ENCODE data around the gene ATP6V1C2.

Gene ATP6V1C2

GRCh38 chr2:10752236-10752635 is 30.8 kb downstream of the ATP6V1C2 start:
- TF ChIP-seq CTCF (IDR thresholded peaks at IDR 0.05; ENCODE audit: low read depth, low read length, poor library complexity, severe bottlenecking) = no peak
- no peak for TF ChIP-seq EZH2phosphoT487 (IDR thresholded peaks at IDR 0.05; ENCODE audit: borderline replicate concordance, low read length)
- Histone ChIP-seq H4K20me1 (ENCODE audit: control insufficient read depth, insufficient read depth, low read depth, low read length) (no peaks in the 10 kb centered on the region), H3K9me3 (ENCODE audit: control insufficient read depth, insufficient read depth, low read length) (no peaks in the 10 kb centered on the region), H3F3A (ENCODE audit: control insufficient read depth, insufficient read depth) (no peaks in the 10 kb centered on the region), H3K4me1 (ENCODE audit: control insufficient read depth, low read length) (peaks cover 4% of the 10 kb centered on the region; the same call in 1 of the 2 replicates), H3K27me3 (ENCODE audit: control insufficient read depth, low read length) (no peaks in the 10 kb centered on the region), H3K36me3 (ENCODE audit: control insufficient read depth, low read length) (no peaks in the 10 kb centered on the region), H3K79me2 (ENCODE audit: control insufficient read depth, low read length) (no peaks in the 10 kb centered on the region), H3K9me2 (replicated peaks; ENCODE audit: control insufficient read depth, low read length) (no peaks in the 10 kb centered on the region), H3K4me3 (ENCODE audit: low read length) (no peak overlapping the region), H3K4me2 (ENCODE audit: low read length) (no peak overlapping the region), H3K27ac (ENCODE audit: low read depth, low read length) (no peak overlapping the region)

- no peaks in the 10 kb centered on the region for H3K9me2 ChIP-seq (replicated peaks; ENCODE audit: control insufficient read depth, low read length)
- no peaks in the 10 kb centered on the region for H4K20me1 ChIP-seq (ENCODE audit: control insufficient read depth, insufficient read depth, low read depth, low read length)
- no peaks in the 10 kb centered on the region for H3K27me3 ChIP-seq (ENCODE audit: control insufficient read depth, low read length)
- H3K4me1 ChIP-seq (ENCODE audit: control insufficient read depth, low read length) = peaks cover 3% of the 10 kb centered on the region; the same call in 1 of the 2 replicates
- no peaks in the 10 kb centered on the region for H3K36me3 ChIP-seq (ENCODE audit: control insufficient read depth, low read length)
- TF ChIP-seq CTCF (IDR thresholded peaks at IDR 0.05; ENCODE audit: low read depth, low read length, poor library complexity, severe bottlenecking) = no peak
- no peak for TF ChIP-seq EZH2phosphoT487 (IDR thresholded peaks at IDR 0.05; ENCODE audit: borderline replicate concordance, low read length)
- no peak overlapping the region for H3K4me2 ChIP-seq (ENCODE audit: low read length)
- H3K27ac ChIP-seq (ENCODE audit: low read depth, low read length) = no peak overlapping the region
- H3K9me3 ChIP-seq (ENCODE audit: control insufficient read depth, insufficient read depth, low read length) = no peaks in the 10 kb centered on the region
- H3K4me3 ChIP-seq (ENCODE audit: low read length) = no peak overlapping the region
- no peaks in the 10 kb centered on the region for H3K79me2 ChIP-seq (ENCODE audit: control insufficient read depth, low read length)
- no peaks in the 10 kb centered on the region for H3F3A ChIP-seq (ENCODE audit: control insufficient read depth, insufficient read depth)
Observed at GRCh38 chr2:10753156-10753555, 31.7 kb downstream of the ATP6V1C2 start.

- no peak overlapping the region for H3K27ac ChIP-seq (ENCODE audit: low read depth, low read length)
- no peaks in the 10 kb centered on the region for H3K9me3 ChIP-seq (ENCODE audit: control insufficient read depth, insufficient read depth, low read length)
- H3K79me2 ChIP-seq (ENCODE audit: control insufficient read depth, low read length) = no peaks in the 10 kb centered on the region
- H3K4me1 ChIP-seq (ENCODE audit: control insufficient read depth, low read length) = peaks cover 3% of the 10 kb centered on the region; the same call in 1 of the 2 replicates
- no peaks in the 10 kb centered on the region for H3K27me3 ChIP-seq (ENCODE audit: control insufficient read depth, low read length)
- H3K4me3 ChIP-seq (ENCODE audit: low read length) = no peak overlapping the region
- no peaks in the 10 kb centered on the region for H3K9me2 ChIP-seq (replicated peaks; ENCODE audit: control insufficient read depth, low read length)
- no peaks in the 10 kb centered on the region for H3K36me3 ChIP-seq (ENCODE audit: control insufficient read depth, low read length)
- H3K4me2 ChIP-seq (ENCODE audit: low read length) = no peak overlapping the region
- H3F3A ChIP-seq (ENCODE audit: control insufficient read depth, insufficient read depth) = no peaks in the 10 kb centered on the region
- no peak for TF ChIP-seq EZH2phosphoT487 (IDR thresholded peaks at IDR 0.05; ENCODE audit: borderline replicate concordance, low read length)
- no peak for TF ChIP-seq CTCF (IDR thresholded peaks at IDR 0.05; ENCODE audit: low read depth, low read length, poor library complexity, severe bottlenecking)
- no peaks in the 10 kb centered on the region for H4K20me1 ChIP-seq (ENCODE audit: control insufficient read depth, insufficient read depth, low read depth, low read length)
Observed at GRCh38 chr2:10753876-10754275, 32.4 kb downstream of the ATP6V1C2 start.

Measured in DOHH2 (cell line).